HG03103 (cell line): ENCODE measurements around the gene LSAMP.
A peak's percentile ranks its signal among the peaks of the same experiment; 100 is the strongest.

Experiments used
- ATAC-seq: cut with Tn5 transposase; IDR thresholded peaks from one replicate; pipeline ENCODE4 v1.9.1; 2021; ENCODE audit warnings: low read depth; ENCODE audit not compliant: unreplicated experiment

LSAMP gene

GRCh38 chr3:116034794-116035193, 410.5 kb downstream of the LSAMP start:
- ATAC-seq, result no peak

- no peak for ATAC-seq
These were observed 411.2 kb downstream of the LSAMP start for GRCh38 chr3:116034086-116034485.

GRCh38 chr3:116033516-116033915, 411.8 kb downstream of the LSAMP start:
- no peak for ATAC-seq

GRCh38 chr3:116032176-116032575, 413.1 kb downstream of the LSAMP start:
- no peak for ATAC-seq

GRCh38 chr3:116030131-116030850, 415.0 kb downstream of the LSAMP start:
- no peak for ATAC-seq

- ATAC-seq, result no peak
These were observed 416.0 kb downstream of the LSAMP start for GRCh38 chr3:116029266-116029665.

GRCh38 chr3:116028157-116028556, 417.1 kb downstream of the LSAMP start:
- no peak for ATAC-seq

- ATAC-seq, result peak; percentile 19
These were observed 424.3 kb downstream of the LSAMP start for GRCh38 chr3:116020989-116021388.

GRCh38 chr3:116020495-116020894, 424.8 kb downstream of the LSAMP start:
- ATAC-seq, result peak; percentile 95

GRCh38 chr3:116019254-116019763, 426.0 kb downstream of the LSAMP start:
- ATAC-seq, result no peak

GRCh38 chr3:116018646-116019045, 426.6 kb downstream of the LSAMP start:
- no peak for ATAC-seq

- no peak for ATAC-seq
These were observed 429.4 kb downstream of the LSAMP start for GRCh38 chr3:116015931-116016330.

GRCh38 chr3:116007000-116007399, 438.3 kb downstream of the LSAMP start:
- no peak for ATAC-seq

- no peak for ATAC-seq
These were observed 439.9 kb downstream of the LSAMP start for GRCh38 chr3:116005404-116005803.

GRCh38 chr3:116002235-116002634, 443.1 kb downstream of the LSAMP start:
- ATAC-seq, result no peak

GRCh38 chr3:116001151-116001621, 444.1 kb downstream of the LSAMP start:
- no peak for ATAC-seq

- peak; percentile 66 for ATAC-seq
These were observed 445.0 kb downstream of the LSAMP start for GRCh38 chr3:116000311-116000710.

- no peak for ATAC-seq
These were observed 445.7 kb downstream of the LSAMP start for GRCh38 chr3:115999613-116000012.

GRCh38 chr3:115999001-115999585, 446.2 kb downstream of the LSAMP start:
- ATAC-seq, result no peak

- no peak for ATAC-seq
These were observed 448.7 kb downstream of the LSAMP start for GRCh38 chr3:115996420-115997108.

GRCh38 chr3:115990669-115991068, 454.6 kb downstream of the LSAMP start:
- ATAC-seq, result no peak
